T-cell (primary cell): ENCODE results near the gene URB1. TPM values are rescaled to one million over a fixed set of nuclear protein-coding genes. Genes with fewer than 3 reads are reported as not detected.
"Not testable (repeated sequence)": the region's sequence is repeated elsewhere in the genome, so short reads cannot be mapped to it uniquely, and the experiment has no call there.

Experiments used
- ATAC-seq, 4 experiments: fragments of 200-7000 bp in 3 of 4; fragments of 150-1000 bp in 1 of 4; cut with Tn5 transposase; replicated peaks in 1 of 4; 1 replicate in 3 of 4; 2 replicates in 1 of 4; pipeline ENCODE4 v1.10.0; 2021; ENCODE audit warnings: moderate library complexity in 3 of 4, mild to moderate bottlenecking in 2 of 4, moderate number of reproducible peaks in 1 of 4
- CTCF ChIA-PET, 2 donors: fragments of 300-600 bp; sonication (Branson Sonifier 250); formaldehyde crosslinking; loops; one replicate each; lab custom pipeline; 2022; ENCODE audit warnings: antibody characterized with exemption in 2 of 2; lab: Charles Lee
- POLR2A ChIA-PET, 2 donors: fragments of 300-600 bp; sonication (Branson Sonifier 250); formaldehyde crosslinking; loops; one replicate each; lab custom pipeline; 2022; ENCODE audit warnings: antibody characterized with exemption in 2 of 2; lab: Charles Lee
- DNase-seq, 35 experiments: peaks; one replicate each; pipeline versions ENCODE4 v3.0.0 to v3.0.0-alpha.2; 2013 to 2023
- H3K27ac ChIP-seq: one replicate; pipeline ENCODE4 v1.5.1; 2013; ENCODE audit warnings: low read length
- H3K27me3 ChIP-seq, 2 experiments: replicated peaks in 1 of 2; 1 replicate in 1 of 2; 2 replicates in 1 of 2; pipeline versions ENCODE4 v1.6.1 to v1.7.0; 2013; ENCODE audit warnings: low read length in 1 of 2, mixed read lengths in 1 of 2; ENCODE audit not compliant: control insufficient read depth in 2 of 2, insufficient read depth in 2 of 2; ENCODE audit errors: extremely low read depth in 1 of 2
- H3K36me3 ChIP-seq, 2 donors: 1 replicate in 1 of 2; 2 replicates in 1 of 2; pipeline versions ENCODE4 v1.6.1 to v1.7.0; 2013; ENCODE audit warnings: low read length in 1 of 2; ENCODE audit not compliant: control insufficient read depth in 2 of 2, insufficient read depth in 1 of 2; ENCODE audit errors: extremely low read depth in 1 of 2
- H3K4me1 ChIP-seq, 2 experiments: 1 replicate in 1 of 2; 2 replicates in 1 of 2; pipeline versions ENCODE4 v1.6.1 to v1.7.0; 2013; ENCODE audit warnings: low read length in 2 of 2, mixed read lengths in 1 of 2; ENCODE audit not compliant: insufficient read depth in 2 of 2, control insufficient read depth in 1 of 2; ENCODE audit errors: extremely low read depth in 1 of 2
- H3K4me3 ChIP-seq, 2 donors: 1 replicate in 1 of 2; 2 replicates in 1 of 2; pipeline versions ENCODE4 v1.5.1 to v1.7.0; 2013; ENCODE audit warnings: mild to moderate bottlenecking in 2 of 2, low read length in 1 of 2, moderate library complexity in 1 of 2; ENCODE audit not compliant: control insufficient read depth in 1 of 2; ENCODE audit errors: extremely low read depth in 1 of 2
- H3K9me3 ChIP-seq: 2 replicates; pipeline ENCODE4 v1.7.0; 2013
- H3K27ac Mint-ChIP-seq, 2 donors: one replicate each; pipeline ENCODE4 v1.8.0; 2020 to 2021; ENCODE audit warnings: mild to moderate bottlenecking in 2 of 2, mixed read lengths in 2 of 2
- H3K27me3 Mint-ChIP-seq, 2 donors: one replicate each; pipeline ENCODE4 v1.8.0; 2021 to 2022; ENCODE audit warnings: mixed read lengths in 2 of 2
- H3K36me3 Mint-ChIP-seq: one replicate; pipeline ENCODE4 v1.8.0; 2021; ENCODE audit warnings: mixed read lengths
- H3K4me1 Mint-ChIP-seq, 3 donors: one replicate each; pipeline ENCODE4 v1.8.0; 2020 to 2022; ENCODE audit warnings: mixed read lengths in 3 of 3, mild to moderate bottlenecking in 1 of 3
- H3K4me3 Mint-ChIP-seq, 3 donors: one replicate each; pipeline ENCODE4 v1.8.0; 2020 to 2022; ENCODE audit warnings: mild to moderate bottlenecking in 3 of 3, mixed read lengths in 3 of 3, moderate library complexity in 3 of 3
- H3K9me3 Mint-ChIP-seq, 3 donors: one replicate each; pipeline ENCODE4 v1.8.0; 2020 to 2022; ENCODE audit warnings: mixed read lengths in 3 of 3
- WGBS: methylation state at CpG from one replicate; pipeline ENCODE4 v1.1.5; 2013; ENCODE audit warnings: missing lambda C conversion rate; ENCODE audit not compliant: insufficient coverage; 5-methylcytosine and 5-hydroxymethylcytosine counted together
- total RNA-seq, 35 experiments: library from RNA in 6 of 35; stranded (reverse) in 6 of 35; fragments of 120-200 nt in 1 of 35; gene quantifications; one replicate each; pipeline versions ENCODE4 v1.2.1 to v1.2.4 and lab custom pipeline; 2013 to 2026

URB1 gene
- total RNA-seq, 5 donors from 2014 or later (not counting 1 experiment from before 2014, with no cell fraction given), result 13.4 to 20.2 (median 18.9) TPM

- H3K4me3 Mint-ChIP-seq, result peak within 1 kb of the TSS; percentile 96 to 99 (median 97)
- H3K36me3 Mint-ChIP-seq, result peaks cover 6% of the 10 kb centered on the region
- H3K4me1 ChIP-seq, result peaks cover 10 to 21% of the 10 kb centered on the region in 2 experiments
- CTCF ChIA-PET, result interaction anchor here (0.6 to 0.7 kb wide), 4 partner anchors 111 to 1069 kb away, joined by 4 to 9 read pairs (median 8); no protein-coding TSS in a partner anchor
- H3K4me3 ChIP-seq, result peak within 1 kb of the TSS; percentile 74 to 84
- peak within 1 kb of the TSS; percentile 84 to 90 for H3K27ac Mint-ChIP-seq
- ATAC-seq (peak; percentile 95 to 96 (median 96)), DNase-seq (peak; percentile 90 to 98 (median 95))
- H3K27me3 ChIP-seq, result no peaks in the 10 kb centered on the region
- peaks cover 0 to 1% of the 10 kb centered on the region in 2 donors for H3K36me3 ChIP-seq
- POLR2A ChIA-PET, result interaction anchor here (0.5 to 0.6 kb wide), 4 partner anchors 10 to 1670 kb away, joined by 3 to 8 read pairs (median 8); no protein-coding TSS in a partner anchor
- no peaks in the 10 kb centered on the region for H3K27me3 Mint-ChIP-seq
- peaks cover 22 to 28% (median 27%) of the 10 kb centered on the region in 3 donors for H3K4me1 Mint-ChIP-seq
- H3K9me3 ChIP-seq, result no peaks in the 10 kb centered on the region
- WGBS, result under 1% methylated on average over 69 of the region's 69 CpGs
- H3K27ac ChIP-seq, result peak within 1 kb of the TSS; percentile 60
- no peaks in the 10 kb centered on the region for H3K9me3 Mint-ChIP-seq
Observed at GRCh38 chr21:32278518-32279376, 114.1 kb downstream of the URB1 start, which contains the start of gene MIS18A. Gene MIS18A (minus strand): TSS chr21:32279049. CDS start chr21:32279014, 35 bp downstream.

DNA sequence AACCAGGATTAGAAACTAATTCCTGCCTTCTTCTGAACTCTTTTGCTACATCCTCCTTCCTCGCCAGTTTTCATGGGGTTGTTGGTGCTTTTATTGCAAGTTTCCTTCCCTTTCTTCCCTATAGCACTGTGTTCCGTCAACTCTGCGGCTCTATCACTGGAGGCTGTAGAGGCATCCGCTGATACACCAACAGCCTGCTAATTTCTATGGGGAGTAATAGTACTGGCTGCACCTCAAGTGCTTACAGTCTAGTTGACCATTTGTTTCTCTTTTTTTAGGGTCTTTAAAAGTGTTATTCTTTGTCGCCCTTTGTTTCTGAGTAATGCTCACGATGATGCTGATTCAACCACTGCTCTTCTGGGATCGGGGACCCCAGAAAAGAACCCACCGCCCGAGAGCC lies 114.7 kb downstream of the URB1 start:
- DNase-seq (peak in 1 of 35 experiments; percentile 12), ATAC-seq (no peak)
- Histone ChIP-seq H3K4me3 (peak overlapping the region; percentile 74 to 84), H3K27me3 (no peaks in the 10 kb centered on the region), H3K9me3 (no peaks in the 10 kb centered on the region), H3K27ac (no peak overlapping the region), H3K36me3 (peaks cover 0 to 7% of the 10 kb centered on the region in 2 donors), H3K4me1 (peaks cover 10 to 21% of the 10 kb centered on the region in 2 experiments)
- Mint-ChIP-seq H3K4me1 (peaks cover 22 to 28% (median 27%) of the 10 kb centered on the region in 3 donors), H3K9me3 (no peaks in the 10 kb centered on the region), H3K27me3 (no peaks in the 10 kb centered on the region), H3K27ac (peak overlapping the region; percentile 49 to 58), H3K4me3 (peak overlapping the region; percentile 96 to 99 (median 97)), H3K36me3 (peaks cover 7% of the 10 kb centered on the region)
- ChIA-PET POLR2A (no interaction called here), CTCF (no interaction called here)
- 5% methylated on average over 4 of the region's 9 CpGs for WGBS

DNA sequence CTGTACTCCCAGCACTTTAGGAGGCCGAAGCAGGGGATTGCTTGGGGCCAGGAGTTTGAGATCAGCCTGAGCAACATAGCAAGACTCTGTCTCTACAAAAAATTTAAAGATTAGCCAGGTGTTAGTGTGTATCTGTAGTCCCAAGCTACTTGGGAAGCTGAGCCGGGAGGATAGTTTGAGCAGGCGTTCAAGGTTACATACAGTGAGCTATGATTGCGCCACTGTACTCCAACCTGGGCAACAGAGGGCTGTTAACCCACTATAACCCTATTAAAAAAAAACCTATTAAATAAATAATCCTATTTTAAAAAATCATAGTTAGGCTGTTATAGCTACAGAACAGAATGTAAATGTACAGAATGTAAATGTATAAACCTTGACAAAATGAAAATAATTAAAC lies 116.1 kb downstream of the URB1 start:
- no peak for ATAC-seq
- H3K27me3 ChIP-seq, result no peaks in the 10 kb centered on the region
- peaks cover 22 to 28% (median 27%) of the 10 kb centered on the region in 3 donors for H3K4me1 Mint-ChIP-seq
- H3K36me3 ChIP-seq, result peaks cover 0 to 14% of the 10 kb centered on the region in 2 donors
- WGBS, result 100% methylated on average over 1 of the region's 4 CpGs
- H3K36me3 Mint-ChIP-seq, result peaks cover 8% of the 10 kb centered on the region
- CTCF ChIA-PET, result interaction anchor here in 1 of 2 donors (0.5 to 0.7 kb wide), 2 partner anchors 324 to 746 kb away, joined by 3 to 4 read pairs; no protein-coding TSS in a partner anchor
- H3K27me3 Mint-ChIP-seq, result no peaks in the 10 kb centered on the region
- H3K9me3 Mint-ChIP-seq, result no peaks in the 10 kb centered on the region
- H3K4me3 ChIP-seq, result no peak overlapping the region
- H3K27ac ChIP-seq, result no peak overlapping the region
- no peak overlapping the region for H3K4me3 Mint-ChIP-seq
- POLR2A ChIA-PET, result interaction anchor here (0.5 to 0.6 kb wide), 2 partner anchors 642 to 1312 kb away, joined by 3 to 5 read pairs; partner anchors contain the start of gene DONSON (in 1 of the 2)
- H3K9me3 ChIP-seq, result no peaks in the 10 kb centered on the region
- no peak overlapping the region for H3K27ac Mint-ChIP-seq
- DNase-seq, result no peak
- peaks cover 10 to 21% of the 10 kb centered on the region in 2 experiments for H3K4me1 ChIP-seq

DNA sequence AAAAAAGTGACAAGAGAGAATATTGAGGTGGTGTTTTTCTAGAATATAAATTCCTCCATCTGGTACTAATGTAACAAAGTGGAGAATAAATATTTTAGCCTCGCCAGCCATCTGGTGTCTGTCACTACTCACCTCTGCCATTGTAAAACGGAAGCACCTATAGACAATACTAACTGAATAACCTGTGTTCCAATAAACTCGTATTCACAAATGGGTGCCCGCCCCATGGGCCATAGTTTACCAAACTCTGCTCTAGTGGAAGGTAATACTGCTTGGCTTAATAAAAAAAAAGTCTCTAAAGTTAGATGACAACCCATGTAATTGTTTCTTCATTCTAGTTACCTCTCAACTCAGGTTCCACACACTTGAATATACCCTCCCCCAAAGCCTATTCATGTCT lies 122.1 kb downstream of the URB1 start:
- Histone ChIP-seq H3K27ac (no peak overlapping the region), H3K36me3 (peaks cover 0 to 35% of the 10 kb centered on the region in 2 donors), H3K9me3 (no peaks in the 10 kb centered on the region), H3K27me3 (no peaks in the 10 kb centered on the region), H3K4me1 (no peaks in the 10 kb centered on the region), H3K4me3 (no peak overlapping the region)
- H3K27me3 Mint-ChIP-seq, result no peaks in the 10 kb centered on the region
- no peaks in the 10 kb centered on the region for H3K9me3 Mint-ChIP-seq
- DNase-seq (no peak), ATAC-seq (no peak)
- POLR2A ChIA-PET, result interaction anchor here in 1 of 2 donors (0.6 kb wide), 1 partner anchor 8 kb away, joined by 3 read pairs; no protein-coding TSS in a partner anchor
- peaks cover 40% of the 10 kb centered on the region for H3K36me3 Mint-ChIP-seq
- WGBS, result no CpG with 5 or more reads among the region's 4 CpGs
- CTCF ChIA-PET, result no interaction called here
- peaks cover 0 to 4% (median 2%) of the 10 kb centered on the region in 3 donors for H3K4me1 Mint-ChIP-seq
- no peak overlapping the region for H3K4me3 Mint-ChIP-seq
- H3K27ac Mint-ChIP-seq, result no peak overlapping the region

- ATAC-seq, CTCF ChIA-PET, H3K27me3 Mint-ChIP-seq, H3K27me3 ChIP-seq, POLR2A ChIA-PET, H3K4me1 ChIP-seq, H3K27ac ChIP-seq, DNase-seq, H3K4me1 Mint-ChIP-seq, H3K9me3 Mint-ChIP-seq, H3K4me3 Mint-ChIP-seq, H3K9me3 ChIP-seq, H3K27ac Mint-ChIP-seq, H3K4me3 ChIP-seq: not testable (repeated sequence)
- peaks cover 25% of the 10 kb centered on the region for H3K36me3 Mint-ChIP-seq
- peaks cover 0 to 19% of the 10 kb centered on the region in 2 donors for H3K36me3 ChIP-seq
- 97% methylated on average over 9 of the region's 23 CpGs for WGBS
Observed at GRCh38 chr21:32265321-32265720, 127.5 kb downstream of the URB1 start.

DNA sequence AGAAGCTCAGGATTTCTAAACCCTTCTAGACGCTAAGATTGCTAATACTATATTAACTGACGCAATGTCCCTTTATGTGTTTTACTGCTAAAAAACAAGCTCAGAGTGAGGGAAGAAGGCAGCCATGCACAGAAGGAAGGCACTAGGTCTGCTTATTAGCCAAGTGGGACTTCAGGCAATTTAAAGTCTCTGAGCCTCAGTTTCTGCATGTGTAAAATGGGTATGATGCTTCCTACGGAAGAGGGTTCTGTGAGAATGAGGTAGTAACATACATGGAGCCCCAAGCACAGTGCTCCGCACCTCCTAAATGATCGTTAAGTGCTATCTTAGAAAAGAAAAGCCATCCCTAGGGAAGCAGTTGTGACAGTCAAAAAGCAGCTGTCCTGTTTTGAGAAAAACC lies 130.9 kb downstream of the URB1 start:
- Mint-ChIP-seq H3K36me3 (peaks cover 6% of the 10 kb centered on the region), H3K4me1 (no peaks in the 10 kb centered on the region), H3K4me3 (no peak overlapping the region), H3K9me3 (no peaks in the 10 kb centered on the region), H3K27ac (no peak overlapping the region), H3K27me3 (no peaks in the 10 kb centered on the region)
- 100% methylated on average over 5 of the region's 5 CpGs for WGBS
- ATAC-seq (no peak), DNase-seq (no peak)
- Histone ChIP-seq H3K4me3 (no peak overlapping the region), H3K27ac (no peak overlapping the region), H3K36me3 (peaks cover 0 to 4% of the 10 kb centered on the region in 2 donors), H3K27me3 (peaks cover 0 to 3% of the 10 kb centered on the region in 2 experiments), H3K9me3 (no peaks in the 10 kb centered on the region), H3K4me1 (no peaks in the 10 kb centered on the region)
- POLR2A ChIA-PET, result no interaction called here
- CTCF ChIA-PET, result interaction anchor here in 1 of 2 donors (0.6 kb wide), 1 partner anchor 21 kb away, joined by 5 read pairs; no protein-coding TSS in a partner anchor
